C4-2B (cell line): Measurements from ENCODE around the gene TTLL13.
A peak's percentile ranks its signal among the peaks of the same experiment; 100 is the strongest.
"Not testable (repeated sequence)": the region's sequence is repeated elsewhere in the genome, so short reads cannot be mapped to it uniquely, and the experiment has no call there.

ENCODE experiments used
- CTCF ChIP-seq: fragments of 450-650 bp; conservative IDR thresholded peaks from 2 replicates; pipeline ENCODE4 v1.5.1; 2017; ENCODE audit warnings: mild to moderate bottlenecking
- ZFX ChIP-seq: fragments of 450-650 bp; IDR thresholded peaks from 2 replicates; pipeline ENCODE4 v1.6.1; 2017

- TF ChIP-seq CTCF = peak; percentile 99
- not testable (repeated sequence) for TF ChIP-seq ZFX
Measured at GRCh38 chr15:90293040-90293810, 43.9 kb downstream of the TTLL13 start.
